Heart left ventricle (tissue), 16 donors: ENCODE measurements around the gene SLC22A4. TPM values are rescaled to one million over a fixed set of nuclear protein-coding genes. Genes with fewer than 3 reads are reported as not detected.

Source experiments
- ATAC-seq, 4 donors: fragments of 200-7000 bp; cut with Tn5 transposase; one replicate each; pipeline ENCODE4 v1.9.1; 2020 to 2022; ENCODE audit warnings: moderate library complexity in 4 of 4, mild to moderate bottlenecking in 3 of 4, moderate number of reproducible peaks in 1 of 4
- DNase-seq, 5 donors: peaks; one replicate each; pipeline ENCODE4 v3.0.0-alpha.2; 2020
- H3K27ac ChIP-seq, 12 donors: fragments of 200-600 bp; sonication (generic) in 4 of 12; one replicate each; pipeline versions ENCODE4 v1.5.0 to v1.8.0; 2016 to 2022; ENCODE audit warnings: mild to moderate bottlenecking in 2 of 12
- H3K27me3 ChIP-seq, 9 donors: fragments of 200-600 bp; sonication (generic) in 2 of 9; one replicate each; pipeline versions ENCODE4 v1.5.1 to v1.8.0; 2016 to 2022; ENCODE audit warnings: mild to moderate bottlenecking in 3 of 9
- H3K36me3 ChIP-seq, 9 donors: fragments of 200-600 bp; sonication (generic) in 2 of 9; one replicate each; pipeline versions ENCODE4 v1.5.0 to v1.8.0; 2018 to 2022; ENCODE audit warnings: mild to moderate bottlenecking in 2 of 9
- H3K4me1 ChIP-seq, 12 donors: fragments of 200-600 bp; sonication (generic) in 4 of 12; one replicate each; pipeline versions ENCODE4 v1.5.0 to v1.8.0; 2016 to 2022; ENCODE audit warnings: mild to moderate bottlenecking in 3 of 12
- H3K4me3 ChIP-seq, 12 donors: fragments of 200-600 bp; sonication (generic) in 4 of 12; one replicate each; pipeline versions ENCODE4 v1.5.0 to v1.8.0; 2017 to 2022; ENCODE audit warnings: mild to moderate bottlenecking in 9 of 12, moderate library complexity in 4 of 12
- H3K9me3 ChIP-seq, 12 donors: fragments of 200-600 bp; sonication (generic) in 4 of 12; one replicate each; pipeline versions ENCODE4 v1.5.0 to v1.8.0; 2016 to 2022; ENCODE audit warnings: mild to moderate bottlenecking in 1 of 12
- CTCF ChIP-seq, 12 donors: fragments of 200-600 bp; sonication (generic) in 4 of 12; IDR thresholded peaks; one replicate each; pipeline versions ENCODE4 v1.5.0 to v1.8.0; 2018 to 2022; ENCODE audit warnings: antibody characterized with exemption in 12 of 12, mild to moderate bottlenecking in 5 of 12
- POLR2A ChIP-seq, 2 donors: fragments of 450-650 bp; IDR thresholded peaks; one replicate each; pipeline ENCODE4 v1.6.1; 2017; ENCODE audit warnings: antibody characterized with exemption in 2 of 2, mild to moderate bottlenecking in 2 of 2, moderate library complexity in 2 of 2
- WGBS, 4 donors: extraction: QIAGEN DNeasy Blood & Tissue Kit in 2 of 4; methylation state at CpG; one replicate each; pipeline versions ENCODE4 v1.1.5 to v1.1.7; 2013 to 2018; 5-methylcytosine and 5-hydroxymethylcytosine counted together
- intact Hi-C, 10 donors: fragments of 100-400 bp; cut with DNase I; formaldehyde crosslinking; loops; one replicate each; pipeline versions ENCODE4 v1.11.1 to v1.14.2; 2022
- polyA plus RNA-seq, 2 donors: library from polyadenylated mRNA; stranded (reverse); fragments of 200-250 nt; gene quantifications; one replicate each; pipeline ENCODE4 v1.2.3, GENCODE V29; 2013
- total RNA-seq, 9 donors: library from RNA; depleted of rRNA in 2 of 9; stranded (reverse); fragments of >200 nt in 2 of 9; fragmentation: NEBNext Ultra II Directional in 3 of 9; extraction: Animal tissue kit (Norgen Biotek cat#: 25700) in 3 of 9; gene quantifications; one replicate each; pipeline versions ENCODE4 v1.1.0 to v1.2.4, GENCODE V29; 2016 to 2023
- donor health status: ischemic (EF 13 %, LVEDD 7.1; RV severe dilation, severe dysfunction).
- donor health status: healthy with polysubstance abuse.
- donor health status: DM: no; HTN: yes; CAD: no.
- donor health status: DM: no; HTN: no; CAD: no.
- donor health status: ischemic (EF 25% LVEDD 6.9; RV normal size, moderate dysfunction).
- donor health status: ischemic (EF 25% LVEDD 5.7; RV mildly dilated, moderate dysfunction).
- donor health status: healthy.
- donor health status: DM: yes; HTN: yes; CAD: no.
- donor health status: ischemic (EF 35%, LVEDD 5.7; RV mildly dilated, moderate dysfunction).
- donor health status: nonischemic (EF 11% LVEDD 7.7; RV severe dilation, severe dysfunction).
- donor health status: DM: yes; HTN: yes; CAD: no.
- donor health status: PGD.
- donor health status: ischemic (EF 29% LVEDD 5.4; RV normal size, mild dysfunction).
- donor health status: nonischemic (EF 23%, LVEDD 6.1; RV moderate dilation, normal function).

The SLC22A4 gene
- total and polyA plus RNA-seq, 11 donors = 0.30 to 4.9 (median 2.2) TPM

- Histone ChIP-seq H3K27ac (no peak overlapping the region), H3K9me3 (peaks cover 0 to 8% (median 0%) of the 10 kb centered on the region in 12 donors), H3K36me3 (peaks cover 0 to 8% (median 0%) of the 10 kb centered on the region in 9 donors), H3K4me3 (no peak overlapping the region), H3K4me1 (peaks cover 0 to 10% (median 0%) of the 10 kb centered on the region in 12 donors), H3K27me3 (no peaks in the 10 kb centered on the region)
- intact Hi-C loops = no loop called here
- DNase-seq = no peak
- 57 to 64% (median 60%) methylated on average over 11 of the region's 11 CpGs for WGBS, 4 donors
- TF ChIP-seq CTCF (IDR thresholded peaks at IDR 0.05) (no peak), POLR2A (IDR thresholded peaks at IDR 0.05) (no peak)
- peak in 3 of 4 donors; percentile 6 to 19 (median 19) for ATAC-seq
Measured at GRCh38 chr5:132310141-132310834, 16.1 kb downstream of the SLC22A4 start.

- intact Hi-C loops = no loop called here
- H3K4me1 ChIP-seq = peaks cover 0 to 14% (median 0%) of the 10 kb centered on the region in 12 donors
- no peaks in the 10 kb centered on the region for H3K27me3 ChIP-seq
- H3K36me3 ChIP-seq = peaks cover 0 to 8% (median 0%) of the 10 kb centered on the region in 9 donors
- ATAC-seq (no peak), DNase-seq (no peak)
- H3K27ac ChIP-seq = no peak overlapping the region
- no peak overlapping the region for H3K4me3 ChIP-seq
- no peak for TF ChIP-seq POLR2A (IDR thresholded peaks at IDR 0.05)
- 85 to 89% (median 87%) methylated on average over 4 of the region's 4 CpGs for WGBS, 4 donors
- H3K9me3 ChIP-seq = no peaks in the 10 kb centered on the region
Measured at GRCh38 chr5:132313366-132313765, 19.2 kb downstream of the SLC22A4 start.

GRCh38 chr5:132313961-132314432 is 19.8 kb downstream of the SLC22A4 start:
- Histone ChIP-seq H3K36me3 (peaks cover 0 to 8% (median 0%) of the 10 kb centered on the region in 9 donors), H3K27ac (no peak overlapping the region), H3K4me1 (peaks cover 0 to 19% (median 0%) of the 10 kb centered on the region in 12 donors), H3K27me3 (no peaks in the 10 kb centered on the region), H3K4me3 (no peak overlapping the region), H3K9me3 (no peaks in the 10 kb centered on the region)
- TF ChIP-seq POLR2A (IDR thresholded peaks at IDR 0.05) (no peak), CTCF (IDR thresholded peaks at IDR 0.05) (no peak)
- WGBS, 4 donors = 98 to 100% (median 99%) methylated on average over 2 of the region's 2 CpGs
- DNase-seq (no peak), ATAC-seq (no peak)
- intact Hi-C loops = no loop called here

- TF ChIP-seq CTCF (IDR thresholded peaks at IDR 0.05) (no peak), POLR2A (IDR thresholded peaks at IDR 0.05) (no peak)
- peaks cover 0 to 21% (median 1%) of the 10 kb centered on the region in 12 donors for H3K4me1 ChIP-seq
- no peak overlapping the region for H3K4me3 ChIP-seq
- no peak overlapping the region for H3K27ac ChIP-seq
- DNase-seq (no peak), ATAC-seq (no peak)
- 73 to 80% (median 78%) methylated on average over 3 to 5 of the region's 5 CpGs for WGBS, 4 donors
- no peaks in the 10 kb centered on the region for H3K27me3 ChIP-seq
- intact Hi-C loops = no loop called here
- H3K9me3 ChIP-seq = no peaks in the 10 kb centered on the region
- H3K36me3 ChIP-seq = peaks cover 0 to 8% (median 0%) of the 10 kb centered on the region in 9 donors
Measured at GRCh38 chr5:132315529-132316067, 21.4 kb downstream of the SLC22A4 start.
